GM18498 (cell line): ENCODE results near the gene GTF2H3.
A peak's percentile ranks its signal among the peaks of the same experiment; 100 is the strongest.

Source experiments
- ATAC-seq: cut with Tn5 transposase; IDR thresholded peaks from one replicate; pipeline ENCODE4 v1.9.1; 2021; ENCODE audit warnings: mild to moderate bottlenecking, moderate library complexity; ENCODE audit not compliant: unreplicated experiment

Gene GTF2H3

DNA sequence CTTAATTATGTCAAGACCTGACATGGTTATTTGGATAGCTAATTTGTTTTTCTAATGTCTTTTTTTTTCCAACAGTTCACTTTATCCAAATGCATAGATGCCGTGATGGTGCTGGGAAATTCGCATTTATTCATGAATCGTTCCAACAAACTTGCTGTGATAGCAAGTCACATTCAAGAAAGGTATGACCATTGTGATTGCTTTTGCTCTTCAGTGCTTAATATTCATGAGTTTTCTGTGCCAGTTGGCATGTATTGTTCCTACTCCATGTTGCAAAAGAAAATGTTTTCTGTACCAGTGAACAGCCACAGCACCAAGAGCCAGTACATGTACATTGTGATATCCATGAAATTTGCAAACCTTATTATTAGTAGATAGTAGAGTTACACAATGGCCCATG, 11.8 kb downstream of the GTF2H3 start:
- no peak for ATAC-seq

- no peak for ATAC-seq
Observed at GRCh38 chr12:123645878-123646277, 12.2 kb downstream of the GTF2H3 start.

GRCh38 chr12:123648401-123648800, 14.8 kb downstream of the GTF2H3 start:
- no peak for ATAC-seq

DNA sequence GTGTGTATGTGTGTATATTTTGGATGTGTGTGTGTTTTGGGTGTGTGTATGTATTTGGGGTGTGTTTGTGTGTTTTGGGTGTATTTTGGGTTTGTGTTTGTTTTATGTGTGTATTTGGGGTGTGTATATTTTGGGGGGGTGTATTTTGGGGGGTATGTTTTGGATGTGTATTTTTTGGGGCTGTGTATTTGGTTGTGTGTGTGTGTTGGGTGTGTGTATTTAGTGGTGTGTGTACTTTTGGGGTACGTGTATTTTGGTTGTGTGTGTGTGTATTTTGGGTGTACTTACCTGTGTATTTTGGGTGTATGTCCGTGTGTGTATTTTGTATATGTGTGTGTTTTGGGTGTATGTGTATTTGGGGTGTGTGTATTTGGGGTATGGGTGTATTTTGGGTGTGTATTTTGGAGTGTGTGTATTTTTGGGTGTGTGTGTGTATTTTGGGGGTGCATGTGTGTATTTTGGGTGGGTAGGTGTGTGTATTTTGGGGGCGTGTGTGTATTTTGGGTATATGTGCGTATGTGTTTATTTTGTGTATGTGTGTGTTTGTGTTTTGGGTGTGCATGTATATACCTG, 20.6 kb downstream of the GTF2H3 start:
- ATAC-seq: no peak

DNA sequence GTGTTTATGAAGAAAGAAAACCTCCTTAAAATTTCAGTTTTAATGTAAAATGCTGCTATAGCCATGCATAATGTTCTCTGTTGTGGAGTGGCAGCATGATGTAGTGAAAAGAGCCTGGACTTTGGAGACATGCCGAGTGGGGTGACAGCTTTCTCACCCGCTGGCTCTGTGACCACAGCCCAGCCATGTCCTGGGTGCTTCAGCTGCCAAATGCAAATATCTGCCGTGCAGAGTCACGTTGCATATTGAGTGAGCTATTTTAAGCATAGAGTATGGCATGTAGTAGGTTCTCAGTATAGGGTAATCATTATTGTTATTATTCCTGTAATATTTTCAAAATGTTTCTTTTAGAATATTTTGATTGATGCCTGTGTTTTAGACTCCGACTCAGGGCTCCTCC, 21.8 kb downstream of the GTF2H3 start:
- ATAC-seq: peak; percentile 97

DNA sequence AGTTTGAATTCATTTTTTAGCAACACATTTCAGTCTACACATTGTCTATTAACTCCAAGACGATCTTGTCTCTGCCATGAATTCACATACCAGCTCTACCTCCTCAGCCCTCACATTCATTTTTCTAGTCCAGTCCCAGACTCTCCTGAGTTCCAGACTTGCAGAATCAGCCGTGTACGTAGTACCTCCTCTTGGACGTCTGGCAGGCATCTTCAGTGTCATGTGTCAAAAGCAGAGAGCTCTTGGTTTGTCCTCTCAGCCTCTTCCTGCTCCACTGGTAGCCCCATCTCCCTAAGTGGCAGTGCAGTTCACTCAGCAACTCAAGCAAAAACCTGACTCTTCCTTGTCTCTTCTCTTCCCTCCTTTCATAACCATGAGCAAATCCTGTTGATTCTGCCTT, 22.8 kb downstream of the GTF2H3 start:
- ATAC-seq: no peak

DNA sequence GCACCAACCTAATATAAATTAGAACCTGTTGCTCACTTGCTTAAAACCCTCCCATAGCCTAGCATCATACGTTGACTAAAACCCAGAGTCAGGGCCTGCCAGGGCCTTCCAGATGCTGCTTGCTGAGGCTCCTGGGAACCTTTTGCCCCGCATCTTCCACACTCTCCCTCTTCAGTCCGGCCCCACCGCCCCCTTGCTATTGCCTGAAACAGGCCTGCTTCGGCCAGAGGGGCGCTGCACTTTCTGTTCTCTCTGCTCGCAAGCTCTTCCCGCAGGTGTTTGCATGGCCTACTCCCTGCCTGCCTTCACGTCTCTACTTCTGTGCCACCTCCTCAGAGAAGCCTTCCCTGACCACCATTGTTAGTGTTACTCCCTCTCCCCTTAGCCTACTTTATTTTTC, 23.6 kb downstream of the GTF2H3 start:
- no peak for ATAC-seq

DNA sequence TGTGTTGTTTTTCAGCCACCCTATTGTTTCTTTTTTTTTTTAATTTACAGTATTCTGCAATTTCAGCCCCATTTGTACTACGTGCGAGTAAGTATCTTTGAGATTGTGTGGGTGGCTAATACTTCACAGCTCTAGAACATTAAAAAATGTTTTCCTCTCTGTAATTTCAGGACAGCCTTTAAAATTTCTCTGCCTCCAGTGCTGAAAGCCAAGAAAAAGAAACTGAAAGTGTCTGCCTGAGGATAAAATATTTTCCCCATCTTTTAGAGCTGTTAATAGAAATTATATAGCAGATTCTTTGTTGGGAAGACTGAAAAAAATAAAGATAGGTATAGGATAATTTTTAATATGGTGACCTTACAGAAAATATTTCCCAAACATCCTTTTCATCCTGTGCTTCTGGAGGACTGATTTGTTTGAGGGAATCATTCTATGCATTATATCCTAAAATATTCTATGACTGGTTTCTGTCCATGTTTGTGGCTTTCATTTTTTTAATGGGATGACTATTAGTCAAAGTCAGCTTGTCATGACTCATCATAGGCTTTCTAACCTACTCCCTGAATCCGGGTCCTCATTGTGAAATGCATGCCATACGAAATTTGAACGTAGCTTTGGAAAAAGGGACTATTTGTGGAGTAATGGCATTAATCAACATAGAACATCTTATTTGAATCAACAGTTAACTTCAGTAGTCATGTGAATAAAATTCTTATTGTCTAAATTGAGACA, 26.5 kb downstream of the GTF2H3 start:
- no peak for ATAC-seq

DNA sequence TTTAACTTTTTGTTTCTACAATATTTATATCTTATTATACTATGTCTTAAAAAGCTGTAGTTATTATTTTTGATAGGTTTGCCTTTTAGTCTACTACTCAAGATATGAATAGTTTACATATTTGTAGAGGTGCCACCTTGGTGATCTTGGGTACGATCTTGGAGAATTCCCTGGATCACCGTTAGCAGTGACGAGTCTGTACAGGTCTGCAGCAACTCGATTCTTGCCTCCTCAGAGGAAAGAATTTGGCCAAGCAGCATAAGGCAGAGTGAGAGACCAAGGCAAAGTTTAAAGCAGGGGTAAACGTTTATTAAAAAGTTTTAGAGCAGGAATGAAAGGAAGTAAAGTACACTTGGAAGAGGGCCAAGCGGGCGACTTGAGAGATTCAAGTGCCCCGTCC, 34.1 kb downstream of the GTF2H3 start:
- ATAC-seq: no peak

DNA sequence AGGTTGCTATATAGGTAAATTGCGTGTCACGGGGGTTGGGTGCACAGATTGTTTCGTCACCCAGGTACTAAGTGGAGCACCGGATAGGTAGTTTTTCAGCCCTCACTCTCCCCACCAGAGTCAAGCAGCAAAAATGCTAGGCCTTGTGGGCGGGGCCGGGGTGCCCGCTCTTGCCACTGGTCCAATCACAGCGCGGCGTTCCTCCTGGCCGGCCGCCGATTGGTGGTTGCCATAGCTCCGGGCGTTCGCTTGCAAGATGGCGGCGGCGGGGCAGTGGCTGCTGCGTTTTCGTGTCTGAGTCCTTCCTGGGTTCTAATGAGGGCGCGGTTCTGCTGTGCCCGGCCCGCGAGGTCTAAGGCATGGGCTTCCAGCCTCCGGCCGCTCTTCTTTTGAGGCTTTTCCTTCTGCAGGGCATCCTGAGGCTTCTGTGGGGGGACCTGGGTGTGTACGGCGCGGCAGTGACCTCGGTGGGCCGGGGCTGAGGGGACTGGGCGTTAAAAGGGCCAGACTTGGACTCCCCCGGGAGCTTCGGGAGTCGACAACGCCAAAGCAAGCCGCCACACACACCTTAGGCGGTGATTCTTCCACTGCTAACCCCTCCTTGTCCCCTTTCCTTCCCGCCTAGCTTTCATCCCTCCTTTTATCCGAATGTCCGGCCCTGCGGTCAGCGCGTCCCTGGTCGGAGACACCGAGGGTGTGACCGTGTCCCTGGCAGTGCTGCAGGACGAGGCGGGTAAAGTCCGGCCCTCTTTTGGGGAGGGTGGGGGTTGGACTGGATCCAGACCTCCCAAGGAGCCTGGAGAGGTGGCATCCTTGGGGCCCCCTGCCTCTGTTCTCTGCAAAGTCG, 37.5 kb downstream of the GTF2H3 start, which contains the start of gene TCTN2:
TCTN2 (plus strand) TSS at position 232 of the 847 bp plus-strand sequence; CDS start at position 360, 128 bp downstream.
- ATAC-seq: peak; percentile 100

GRCh38 chr12:123671876-123672275, 38.2 kb downstream of the GTF2H3 start:
- no peak for ATAC-seq

- no peak for ATAC-seq
Observed at GRCh38 chr12:123675436-123675835, 41.8 kb downstream of the GTF2H3 start.

GRCh38 chr12:123676616-123677320, 43.1 kb downstream of the GTF2H3 start:
- ATAC-seq: no peak

DNA sequence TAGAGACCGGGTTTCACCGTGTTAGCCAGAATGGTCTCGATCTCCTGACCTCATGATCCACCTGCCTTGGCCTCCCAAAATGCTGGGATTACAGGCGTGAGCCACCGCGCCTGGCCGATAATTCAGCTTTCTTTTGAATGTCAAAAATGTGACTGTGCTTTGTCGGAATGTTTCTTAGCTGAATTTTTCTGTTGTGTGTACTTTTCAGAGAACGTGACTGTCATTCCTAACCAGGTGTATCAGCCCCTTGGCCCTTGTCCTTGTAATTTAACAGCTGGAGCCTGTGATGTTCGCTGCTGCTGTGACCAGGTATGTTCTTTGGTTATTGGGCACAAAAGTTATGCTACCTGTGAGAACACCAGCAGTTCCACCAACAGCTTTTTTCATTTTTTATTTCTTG, 45.4 kb downstream of the GTF2H3 start:
- ATAC-seq: no peak

DNA sequence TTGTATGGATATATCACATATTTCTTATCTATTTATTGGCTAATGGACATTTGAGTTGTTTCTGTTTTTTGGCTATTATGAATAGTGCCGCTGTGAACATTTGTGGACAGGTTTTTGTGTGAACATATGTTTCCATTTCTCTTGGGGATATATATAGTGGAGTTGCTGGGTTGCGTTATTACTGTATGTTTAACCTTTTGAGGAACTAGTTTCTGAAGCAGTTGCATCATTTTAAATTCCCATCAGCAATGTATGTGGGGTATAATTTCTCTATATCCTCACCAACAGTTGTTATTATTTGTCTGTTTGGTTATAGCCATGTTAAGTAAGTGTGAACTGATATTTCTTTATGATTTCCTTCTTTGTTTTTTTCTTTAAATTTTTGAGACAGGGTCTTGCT, 48.0 kb downstream of the GTF2H3 start:
- no peak for ATAC-seq

DNA sequence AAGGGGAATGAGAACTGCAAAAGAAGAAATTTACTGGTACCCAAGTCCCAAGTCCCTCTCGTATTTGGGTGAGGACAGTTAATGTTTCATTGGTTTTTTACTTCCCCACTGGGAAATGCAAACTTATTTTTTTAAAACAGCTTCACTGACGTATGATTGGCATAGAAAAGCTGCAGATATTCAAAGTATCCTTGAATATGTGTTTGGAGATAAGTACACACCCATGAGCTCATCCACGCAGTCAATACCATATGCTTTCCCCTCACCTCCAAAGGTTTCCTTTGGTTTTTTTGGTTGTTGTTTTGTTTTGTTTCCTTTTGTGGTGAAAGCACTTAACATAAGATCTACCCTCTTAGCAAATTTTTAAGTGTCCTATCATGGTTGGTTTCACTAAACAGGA, 50.3 kb downstream of the GTF2H3 start:
- no peak for ATAC-seq

GRCh38 chr12:123686636-123687190, 53.1 kb downstream of the GTF2H3 start:
- no peak for ATAC-seq

DNA sequence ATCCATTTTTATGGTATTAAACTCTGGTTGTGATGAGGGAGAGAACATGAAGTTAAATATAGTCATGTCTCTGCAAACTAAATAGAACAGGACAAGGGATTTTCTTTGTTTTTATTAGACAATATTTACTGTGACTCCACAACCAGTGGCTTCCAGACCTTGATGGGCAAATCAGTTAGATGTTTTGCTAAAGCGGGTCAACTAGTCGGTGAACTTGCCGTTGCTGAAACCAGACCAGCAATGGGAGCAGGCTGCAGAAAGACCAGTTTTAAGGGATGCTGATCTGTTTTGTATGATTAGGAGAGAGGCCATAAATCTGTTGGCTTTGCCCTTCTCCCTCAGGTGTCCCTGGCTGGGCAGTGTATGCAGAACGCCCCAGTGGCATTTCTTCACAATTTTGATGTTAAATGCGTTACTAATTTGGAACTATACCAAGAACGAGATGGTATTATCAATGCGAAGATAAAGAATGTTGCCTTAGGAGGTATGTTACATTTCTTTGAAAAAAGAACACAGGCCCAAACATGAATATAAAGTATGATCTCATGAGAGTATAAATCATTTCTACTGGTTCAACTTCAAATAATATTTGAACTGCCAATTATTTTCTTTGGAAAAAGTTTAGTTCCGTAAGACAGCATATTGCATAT, 56.7 kb downstream of the GTF2H3 start:
- ATAC-seq: no peak

DNA sequence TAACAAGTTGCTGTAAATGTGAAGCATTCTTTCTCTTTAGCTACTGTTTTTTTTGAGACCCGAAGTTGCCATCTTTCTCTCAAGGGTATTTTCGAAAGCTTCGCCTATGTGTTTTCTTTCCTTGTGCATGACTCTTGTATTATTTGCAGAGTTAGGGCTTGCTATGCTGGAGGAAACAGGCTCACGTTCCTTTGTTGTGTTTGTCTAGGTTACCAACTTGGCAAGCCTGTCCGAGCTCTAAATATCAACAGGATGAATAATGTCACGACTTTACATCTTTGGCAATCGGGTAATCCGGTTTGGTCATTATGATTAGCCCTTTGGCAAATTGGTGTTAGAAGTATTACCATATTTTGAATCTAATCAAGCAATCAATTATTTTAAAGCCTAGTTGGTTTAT, 62.6 kb downstream of the GTF2H3 start:
- ATAC-seq: no peak

DNA sequence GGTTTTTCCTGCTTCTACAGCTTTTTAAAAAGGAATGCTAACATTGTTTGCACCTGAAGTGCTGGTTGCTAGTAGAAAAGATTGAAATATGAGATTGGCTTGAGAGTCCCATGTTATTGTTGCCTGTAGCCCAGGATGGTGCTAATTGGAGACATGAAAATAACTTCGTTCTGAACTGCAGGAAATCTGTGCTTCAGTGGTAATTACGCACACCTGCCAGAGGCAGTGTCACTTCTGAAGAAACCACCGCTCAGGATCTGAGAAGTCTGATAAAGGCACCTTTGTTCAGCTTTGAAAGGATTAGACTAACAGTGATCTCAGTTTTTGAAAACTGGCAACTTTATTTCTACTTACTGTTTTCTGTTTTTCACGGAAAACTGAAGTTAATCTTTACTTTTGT, 63.0 kb downstream of the GTF2H3 start:
- no peak for ATAC-seq
